Activated T-cell treated with anti-CD3 and anti-CD28 coated beads for 1 hour (primary cell): ENCODE results near the gene ESRRA.
"Not testable (repeated sequence)": the region's sequence is repeated elsewhere in the genome, so short reads cannot be mapped to it uniquely, and the experiment has no call there.

Source experiments
- DNase-seq: peaks from one replicate; pipeline ENCODE4 v3.0.0-alpha.2; 2020; ENCODE audit warnings: low read depth

ESRRA gene

DNA sequence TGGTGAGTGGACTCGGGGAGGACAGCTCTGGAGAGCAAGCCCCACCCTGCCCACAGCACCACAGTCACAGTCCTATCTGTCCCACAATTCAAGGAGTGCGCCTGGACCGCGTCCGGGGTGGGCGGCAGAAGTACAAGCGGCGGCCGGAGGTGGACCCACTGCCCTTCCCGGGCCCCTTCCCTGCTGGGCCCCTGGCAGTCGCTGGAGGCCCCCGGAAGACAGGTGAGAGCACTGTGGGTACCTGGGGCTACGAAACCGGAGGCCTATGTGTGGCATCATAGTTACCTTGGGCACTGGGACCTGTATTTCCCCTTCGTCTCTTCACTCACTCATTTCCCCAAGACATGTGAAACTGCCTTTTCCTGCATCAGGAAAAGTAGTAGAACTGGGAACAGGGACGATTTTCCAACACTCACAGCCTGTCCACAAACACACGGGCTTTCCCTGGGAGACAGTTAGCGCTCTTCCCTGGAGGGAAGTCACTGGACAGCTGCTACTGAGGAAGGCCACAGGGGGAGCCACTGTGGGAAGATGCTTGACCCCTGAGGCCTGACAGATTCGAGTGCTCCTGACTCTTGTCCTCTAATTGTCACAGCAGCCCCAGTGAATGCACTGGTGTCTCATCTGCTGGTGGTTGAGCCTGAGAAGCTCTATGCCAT lies 9.0 kb downstream of the ESRRA start:
- no peak for DNase-seq

DNA sequence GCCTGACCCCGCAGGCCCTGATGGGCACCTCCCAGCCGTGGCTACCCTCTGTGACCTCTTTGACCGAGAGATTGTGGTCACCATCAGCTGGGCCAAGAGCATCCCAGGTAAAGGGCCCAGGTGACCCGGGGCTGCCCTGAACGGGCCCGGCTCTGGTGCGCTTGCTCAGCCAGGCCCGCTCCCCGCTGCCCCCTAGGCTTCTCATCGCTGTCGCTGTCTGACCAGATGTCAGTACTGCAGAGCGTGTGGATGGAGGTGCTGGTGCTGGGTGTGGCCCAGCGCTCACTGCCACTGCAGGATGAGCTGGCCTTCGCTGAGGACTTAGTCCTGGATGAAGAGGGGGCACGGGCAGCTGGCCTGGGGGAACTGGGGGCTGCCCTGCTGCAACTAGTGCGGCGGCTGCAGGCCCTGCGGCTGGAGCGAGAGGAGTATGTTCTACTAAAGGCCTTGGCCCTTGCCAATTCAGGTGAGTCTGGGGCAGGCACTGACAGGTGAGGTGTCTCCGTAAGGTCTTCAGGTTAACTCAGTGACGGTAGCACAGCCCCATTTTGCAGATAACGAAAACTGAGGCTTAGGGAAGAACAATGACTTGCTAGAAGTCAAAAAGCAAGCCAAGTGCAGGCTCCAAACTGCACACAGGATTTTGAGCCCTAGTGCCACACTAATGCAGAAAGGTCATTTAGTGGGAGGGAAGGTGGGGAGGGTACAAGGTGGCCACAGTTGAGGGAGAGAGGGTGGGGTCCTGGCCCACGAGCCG lies 9.7 kb downstream of the ESRRA start:
- no peak for DNase-seq

GRCh38 chr11:64315667-64316526 lies 10.6 kb downstream of the ESRRA start:
- not testable (repeated sequence) for DNase-seq

- no peak for DNase-seq
These were observed 11.5 kb downstream of the ESRRA start for GRCh38 chr11:64316672-64317324.

DNA sequence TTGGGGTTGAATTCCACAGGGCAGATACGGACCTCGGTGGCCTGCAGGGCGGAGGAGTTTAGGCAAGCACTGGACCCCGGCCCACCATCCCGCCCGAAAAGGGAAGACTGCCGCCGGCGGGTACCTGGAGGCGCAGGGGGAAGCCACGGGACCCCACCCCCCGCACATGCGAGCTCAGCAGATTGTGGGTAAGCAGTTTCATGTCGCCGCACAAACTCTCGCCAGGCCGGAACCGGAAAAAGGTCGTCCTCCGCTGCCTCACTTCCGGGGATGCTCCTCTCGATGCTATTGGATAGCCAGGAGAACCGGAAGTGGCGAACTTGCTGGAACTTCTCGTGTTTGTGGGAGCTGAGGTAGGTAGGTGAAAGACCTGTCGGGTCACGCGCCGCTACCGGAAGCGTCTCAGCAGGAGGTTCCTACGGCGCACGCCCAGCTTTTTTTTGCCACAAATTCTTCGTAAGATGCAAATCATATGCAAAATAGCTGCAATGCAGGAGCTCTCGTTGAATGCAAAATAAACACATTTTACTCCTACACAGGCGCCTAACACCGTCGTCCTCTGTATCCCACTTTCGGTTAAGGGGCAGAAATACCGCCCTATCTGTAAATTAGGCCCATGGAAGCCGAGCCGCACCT lies 12.1 kb downstream of the ESRRA start, which contains the start of gene TRMT112:
Gene TRMT112 (minus strand): TSS at position 235 of the 636 bp plus-strand sequence. CDS start 33 bp downstream, at position 202.
- DNase-seq: peak; percentile 88

DNA sequence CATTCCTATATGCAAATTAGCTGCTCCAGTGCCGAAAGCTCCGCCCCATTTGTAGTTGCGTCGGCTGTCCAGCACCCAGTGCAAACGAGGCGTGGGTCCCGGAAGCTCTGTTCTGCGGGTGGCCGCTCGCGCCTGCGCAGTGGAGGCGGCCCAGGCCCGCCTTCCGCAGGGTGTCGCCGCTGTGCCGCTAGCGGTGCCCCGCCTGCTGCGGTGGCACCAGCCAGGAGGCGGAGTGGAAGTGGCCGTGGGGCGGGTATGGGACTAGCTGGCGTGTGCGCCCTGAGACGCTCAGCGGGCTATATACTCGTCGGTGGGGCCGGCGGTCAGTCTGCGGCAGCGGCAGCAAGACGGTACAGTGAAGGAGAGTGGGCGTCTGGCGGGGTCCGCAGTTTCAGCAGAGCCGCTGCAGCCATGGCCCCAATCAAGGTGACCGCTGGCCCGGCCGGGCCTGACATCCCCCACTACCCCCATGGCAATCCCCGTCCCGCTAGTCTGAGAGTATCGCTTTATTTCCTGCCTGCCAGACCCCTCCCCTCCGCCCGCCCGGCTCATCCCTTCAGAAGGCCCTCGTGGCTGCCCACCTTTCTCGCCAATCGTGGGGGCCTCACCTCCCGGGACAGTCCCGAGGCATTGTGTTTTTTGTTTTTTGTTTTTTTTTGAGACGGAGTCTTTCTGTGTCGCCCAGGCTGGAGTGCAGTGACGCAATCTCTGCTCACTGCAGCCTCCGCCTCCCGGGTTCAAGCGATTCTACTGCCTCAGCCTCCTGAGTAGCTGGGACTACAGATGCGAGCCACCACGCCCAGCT lies 12.8 kb downstream of the ESRRA start, which contains the start of gene PRDX5:
Gene PRDX5 (plus strand): TSS at position 161 of the 805 bp plus-strand sequence. CDS start 95 bp downstream, at position 256.
- peak; percentile 86 for DNase-seq

- DNase-seq: no peak
These were observed 13.7 kb downstream of the ESRRA start for GRCh38 chr11:64318766-64319761.

DNA sequence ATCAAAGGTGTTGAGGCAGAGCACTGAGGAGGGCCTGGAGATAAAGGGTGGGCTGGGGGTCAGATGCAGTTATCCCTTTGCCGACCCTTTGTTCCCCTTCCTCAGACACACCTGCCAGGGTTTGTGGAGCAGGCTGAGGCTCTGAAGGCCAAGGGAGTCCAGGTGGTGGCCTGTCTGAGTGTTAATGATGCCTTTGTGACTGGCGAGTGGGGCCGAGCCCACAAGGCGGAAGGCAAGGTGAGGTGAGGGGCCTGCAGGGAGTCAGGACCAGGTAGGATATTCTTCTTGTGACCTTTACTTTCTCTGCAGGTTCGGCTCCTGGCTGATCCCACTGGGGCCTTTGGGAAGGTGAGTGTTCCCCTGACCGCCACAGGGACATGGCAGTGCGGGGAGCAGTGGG lies 15.2 kb downstream of the ESRRA start:
- DNase-seq: no peak

GRCh38 chr11:64321026-64321425 lies 15.7 kb downstream of the ESRRA start:
- DNase-seq: no peak

DNA sequence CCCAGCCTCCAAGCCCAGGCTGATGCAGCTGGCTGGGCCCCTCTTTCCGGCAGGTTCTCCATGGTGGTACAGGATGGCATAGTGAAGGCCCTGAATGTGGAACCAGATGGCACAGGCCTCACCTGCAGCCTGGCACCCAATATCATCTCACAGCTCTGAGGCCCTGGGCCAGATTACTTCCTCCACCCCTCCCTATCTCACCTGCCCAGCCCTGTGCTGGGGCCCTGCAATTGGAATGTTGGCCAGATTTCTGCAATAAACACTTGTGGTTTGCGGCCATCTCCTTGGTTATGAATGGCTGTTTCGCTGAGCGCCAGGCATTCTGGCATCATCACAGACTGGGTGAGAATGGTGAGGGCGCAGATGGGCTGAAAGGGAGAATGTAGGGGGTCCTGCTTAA lies 16.2 kb downstream of the ESRRA start:
- no peak for DNase-seq

DNA sequence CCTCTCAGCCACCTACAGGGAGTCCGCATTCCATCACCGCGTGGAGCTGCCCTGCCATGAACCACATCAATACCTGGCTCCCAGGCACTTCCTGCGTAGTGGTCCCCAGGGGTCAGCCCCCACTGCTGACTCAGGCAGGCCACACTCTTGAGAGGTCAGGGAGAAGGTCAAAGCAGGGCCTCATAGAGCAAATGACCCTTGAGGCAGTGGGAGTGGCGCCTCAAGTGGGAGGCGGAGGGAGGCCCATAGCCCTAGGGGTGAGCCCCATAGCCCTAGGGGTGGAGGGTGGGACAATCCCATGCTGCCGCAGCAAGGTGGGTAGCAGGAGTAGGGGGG lies 17.6 kb downstream of the ESRRA start:
- DNase-seq: no peak

DNA sequence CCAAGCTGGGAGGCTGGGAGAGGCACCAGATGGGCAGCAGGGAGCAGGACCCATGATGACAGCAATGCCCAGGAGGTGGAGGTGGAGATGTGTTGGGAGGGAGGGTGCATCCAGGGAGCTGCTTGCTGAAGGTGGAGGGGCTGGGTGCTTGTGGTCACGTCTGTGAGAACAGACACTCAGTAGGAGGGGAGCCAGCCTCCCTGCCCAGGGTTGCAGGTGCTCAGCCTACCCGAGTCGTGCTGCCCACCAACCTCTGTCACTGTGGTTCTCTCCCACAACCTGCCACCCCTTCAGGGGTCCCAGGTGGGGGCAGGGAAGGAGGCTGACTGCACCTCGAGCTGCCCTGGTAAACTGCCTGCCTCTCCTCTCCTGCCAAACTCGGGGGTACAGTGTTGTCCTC lies 18.0 kb downstream of the ESRRA start:
- no peak for DNase-seq

DNA sequence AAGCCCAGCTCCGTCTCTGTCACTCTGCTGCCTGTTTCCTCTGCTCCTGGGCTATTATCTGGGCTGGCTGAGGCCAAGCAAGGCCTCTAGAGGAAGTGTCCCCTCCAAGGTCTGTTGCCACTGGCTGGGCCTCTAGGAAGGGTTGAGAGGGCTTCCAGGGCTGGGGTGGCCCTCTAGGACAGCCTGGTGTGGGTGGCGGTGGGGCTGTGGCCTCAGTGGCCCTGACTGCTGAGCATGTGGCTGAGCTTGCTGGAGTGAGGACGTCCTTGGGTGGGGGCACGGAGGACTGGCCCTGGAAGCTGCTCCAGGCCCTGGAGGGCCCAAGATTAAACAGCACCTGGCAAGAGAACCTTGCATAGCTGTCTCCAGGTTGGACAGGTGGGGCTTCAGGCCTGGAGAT lies 18.7 kb downstream of the ESRRA start:
- DNase-seq: not testable (repeated sequence)

DNA sequence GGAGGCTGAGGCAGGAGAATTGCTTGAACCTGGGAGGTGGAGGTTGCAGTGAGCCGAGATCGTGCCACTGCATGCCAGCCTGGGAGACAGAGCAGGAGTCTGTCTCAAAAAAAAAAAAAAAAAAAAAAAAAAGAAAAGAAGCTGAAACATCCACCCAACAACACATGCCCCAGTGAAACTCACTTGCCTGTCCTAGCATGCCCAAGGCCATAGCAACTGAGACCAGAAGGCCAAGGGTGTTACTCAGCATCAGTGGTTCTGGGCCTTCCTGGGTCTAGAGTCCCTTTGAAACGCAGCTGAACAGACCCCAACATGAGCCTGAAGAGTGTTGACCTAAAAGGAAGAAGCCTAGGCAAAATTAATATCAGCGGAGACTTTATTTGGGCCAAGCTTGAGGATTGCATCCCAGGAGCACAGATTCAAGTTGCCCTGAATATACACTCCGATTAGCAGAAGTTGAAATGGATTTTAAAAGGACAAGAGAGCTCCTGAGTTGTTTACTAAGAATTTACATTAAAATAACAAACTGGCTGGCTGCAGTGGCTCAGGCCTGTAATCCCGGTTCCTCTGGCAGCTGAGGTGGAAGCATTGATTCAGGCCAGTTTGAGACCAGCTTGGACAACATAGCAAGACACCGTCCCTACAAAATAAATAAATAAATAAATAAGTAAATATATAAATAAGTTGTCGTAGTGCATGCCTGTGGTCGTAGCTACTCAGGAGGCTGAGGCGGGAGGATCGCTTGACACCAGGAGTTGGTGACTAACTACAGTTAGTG lies 19.6 kb downstream of the ESRRA start:
- DNase-seq: no peak

- no peak for DNase-seq
These were observed 22.1 kb downstream of the ESRRA start for GRCh38 chr11:64327375-64327774.

GRCh38 chr11:64327993-64328392 lies 22.7 kb downstream of the ESRRA start:
- DNase-seq: no peak

DNA sequence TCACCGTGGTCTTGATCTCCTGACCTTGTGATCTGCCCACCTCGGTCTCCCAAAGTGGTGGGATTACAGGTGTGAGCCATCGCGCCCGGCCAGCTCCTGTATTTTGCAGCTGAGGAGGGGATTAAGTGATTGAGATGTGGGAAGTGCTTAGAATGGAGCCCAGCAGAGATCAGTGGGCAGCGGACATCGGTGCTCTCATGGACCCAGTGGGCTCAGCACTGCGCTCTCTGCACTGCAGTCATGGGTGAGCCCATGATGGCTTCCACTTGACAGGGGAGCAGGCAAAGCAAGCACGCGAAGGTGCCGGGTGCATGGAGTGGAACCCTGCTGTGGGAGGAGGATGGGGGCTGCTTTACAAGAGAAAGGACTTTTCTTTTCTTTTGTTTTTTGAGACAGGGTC lies 25.6 kb downstream of the ESRRA start:
- no peak for DNase-seq

- DNase-seq: peak; percentile 45
These were observed 26.4 kb downstream of the ESRRA start for GRCh38 chr11:64331569-64332371.
